NCI-H526 (cell line): ENCODE measurements around the gene CDH23.

Experiments
- DNase-seq, 2 experiments: peaks; one replicate each; lab custom pipeline; 2025; lab: John Stamatoyannopoulos, UW

The CDH23 gene

GRCh38 chr10:71392791-71393781, 3.6 kb upstream of the CDH23 start:
- DNase-seq: no peak

GRCh38 chr10:71393841-71394475, 2.8 kb upstream of the CDH23 start:
- no peak for DNase-seq

- DNase-seq: no peak
Measured at GRCh38 chr10:71394926-71395562, 1.7 kb upstream of the CDH23 start.

- DNase-seq: no peak
Measured at GRCh38 chr10:71395621-71396020, 1.1 kb upstream of the CDH23 start.

- peak; percentile 57 to 86 for DNase-seq
Measured at GRCh38 chr10:71396084-71396710, 523 bp upstream of the CDH23 start.

- DNase-seq: peak; percentile 12 to 55
Measured at GRCh38 chr10:71397296-71398212, 834 bp downstream of the CDH23 start.

GRCh38 chr10:71398976-71399375, 2.3 kb downstream of the CDH23 start:
- DNase-seq: no peak

- no peak for DNase-seq
Measured at GRCh38 chr10:71399946-71400345, 3.2 kb downstream of the CDH23 start.

GRCh38 chr10:71401056-71401455, 4.3 kb downstream of the CDH23 start:
- no peak for DNase-seq

- DNase-seq: no peak
Measured at GRCh38 chr10:71402005-71402404, 5.3 kb downstream of the CDH23 start.

- no peak for DNase-seq
Measured at GRCh38 chr10:71404503-71405295, 8.0 kb downstream of the CDH23 start.

- no peak for DNase-seq
Measured at GRCh38 chr10:71406878-71407277, 10.2 kb downstream of the CDH23 start.

- DNase-seq: no peak
Measured at GRCh38 chr10:71408436-71409225, 11.9 kb downstream of the CDH23 start.

GRCh38 chr10:71409516-71410104, 12.9 kb downstream of the CDH23 start:
- no peak for DNase-seq

- DNase-seq: no peak
Measured at GRCh38 chr10:71413581-71413980, 16.9 kb downstream of the CDH23 start.

GRCh38 chr10:71414359-71414758, 17.6 kb downstream of the CDH23 start:
- DNase-seq: no peak

GRCh38 chr10:71419002-71419540, 22.4 kb downstream of the CDH23 start:
- no peak for DNase-seq

GRCh38 chr10:71419750-71420149, 23.0 kb downstream of the CDH23 start:
- no peak for DNase-seq

- DNase-seq: no peak
Measured at GRCh38 chr10:71421075-71421434, 24.3 kb downstream of the CDH23 start.
